ENCODE results near the gene SALL2.

Gene SALL2

GRCh38 chr14:21527318-21527679, 1.2 kb upstream of the SALL2 start:
- DNase-seq = no peak

DNA sequence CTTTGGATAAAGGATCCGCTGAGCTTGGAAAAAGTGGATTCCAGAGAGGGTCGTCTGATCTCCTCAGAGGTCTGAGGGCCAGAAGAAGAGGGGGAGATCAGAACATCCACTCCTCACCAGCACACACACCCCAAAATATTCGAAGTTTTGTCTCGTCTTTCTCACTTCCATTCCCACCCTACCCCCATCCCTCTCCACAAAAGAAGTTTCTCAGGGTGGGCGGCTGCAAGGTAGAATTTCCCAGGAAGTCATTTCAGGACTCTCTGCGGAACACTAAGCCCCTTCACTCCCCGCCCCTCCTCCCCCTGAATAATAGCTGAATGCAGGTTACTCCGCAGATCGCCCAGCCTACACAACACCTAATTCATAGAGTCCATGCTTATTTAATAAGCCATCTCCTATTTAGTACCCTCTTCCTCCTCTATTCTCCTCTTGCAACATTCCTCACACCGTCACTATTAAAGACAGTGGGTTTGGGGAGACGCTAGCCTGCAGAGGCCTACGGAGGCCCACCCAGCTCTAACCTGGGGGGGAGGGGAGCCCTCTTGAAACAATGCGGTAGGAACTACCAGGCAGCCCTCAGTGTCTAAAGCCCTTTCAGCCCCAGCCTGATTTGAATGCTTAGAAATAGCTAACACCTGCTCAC, 649 bp upstream of the SALL2 start:
- DNase-seq = no peak

- no peak for DNase-seq
These were observed 580 bp downstream of the SALL2 start for GRCh38 chr14:21525571-21525961.

DNA sequence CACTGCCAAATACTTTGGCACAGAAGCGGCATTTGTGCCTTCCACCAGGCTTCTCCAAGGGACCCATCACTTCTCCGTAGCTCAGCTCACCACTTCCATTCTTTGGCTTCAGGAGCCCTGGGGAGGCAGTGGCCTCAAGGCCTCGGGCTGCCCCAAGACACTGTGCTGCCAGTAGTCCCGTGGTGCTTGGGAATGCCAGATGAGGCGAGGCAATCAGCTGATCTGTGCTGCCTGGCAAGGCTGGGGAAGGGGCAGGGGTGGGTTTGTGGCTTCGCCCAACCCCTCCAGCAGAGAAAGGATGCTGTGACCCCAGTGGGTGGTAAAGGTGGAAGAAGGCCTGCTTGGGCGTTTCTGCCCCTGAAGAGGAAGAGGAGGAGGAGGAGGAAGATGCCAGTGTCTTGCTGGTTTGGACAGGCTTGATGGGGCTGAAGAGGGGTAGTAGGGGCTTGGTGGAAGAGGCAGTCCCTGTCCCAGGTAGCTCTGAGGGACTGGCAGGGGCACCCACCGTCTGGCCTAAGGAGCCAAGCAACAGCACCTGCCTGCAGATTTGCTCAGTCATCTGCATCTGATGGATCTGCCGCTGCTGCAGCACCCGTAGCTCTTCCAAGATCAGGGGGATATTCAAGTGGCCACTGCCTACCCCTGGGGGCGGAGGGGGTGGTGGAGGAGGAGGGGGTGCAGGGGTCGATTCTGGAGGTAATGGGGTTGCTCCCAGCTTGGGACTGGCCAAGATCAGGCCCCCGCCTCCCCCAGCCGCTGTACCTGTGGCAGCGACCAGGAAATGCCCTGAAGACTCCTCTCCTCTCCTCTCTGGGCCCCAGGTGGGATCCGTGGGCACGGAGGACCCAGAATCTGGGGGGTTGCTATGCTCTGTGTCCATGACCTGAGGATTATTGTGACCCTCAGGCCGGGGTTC, 1.3 kb downstream of the SALL2 start:
- no peak for DNase-seq

GRCh38 chr14:21523203-21523602, 2.9 kb downstream of the SALL2 start:
- no peak for DNase-seq

- no peak for DNase-seq
These were observed 4.6 kb downstream of the SALL2 start for GRCh38 chr14:21521501-21521900.

DNA sequence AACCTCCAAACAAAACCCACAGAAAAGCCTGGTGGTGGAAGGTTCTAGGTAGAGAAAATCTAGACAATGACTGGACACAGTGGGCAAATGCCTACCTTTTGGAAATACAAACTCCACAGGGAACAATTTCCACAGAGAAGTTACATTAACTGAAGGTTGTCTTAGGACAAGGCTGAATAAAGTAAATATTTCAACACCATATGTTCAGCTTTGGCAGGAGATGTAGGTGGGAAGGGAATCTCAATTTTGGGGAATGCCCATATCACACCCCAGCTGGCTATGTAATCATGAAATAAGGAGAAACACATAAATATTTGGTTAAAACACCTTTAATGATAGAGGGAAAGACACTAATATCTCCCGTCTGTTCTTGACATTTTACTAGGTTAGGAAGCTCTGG, 5.4 kb downstream of the SALL2 start:
- DNase-seq = no peak

DNA sequence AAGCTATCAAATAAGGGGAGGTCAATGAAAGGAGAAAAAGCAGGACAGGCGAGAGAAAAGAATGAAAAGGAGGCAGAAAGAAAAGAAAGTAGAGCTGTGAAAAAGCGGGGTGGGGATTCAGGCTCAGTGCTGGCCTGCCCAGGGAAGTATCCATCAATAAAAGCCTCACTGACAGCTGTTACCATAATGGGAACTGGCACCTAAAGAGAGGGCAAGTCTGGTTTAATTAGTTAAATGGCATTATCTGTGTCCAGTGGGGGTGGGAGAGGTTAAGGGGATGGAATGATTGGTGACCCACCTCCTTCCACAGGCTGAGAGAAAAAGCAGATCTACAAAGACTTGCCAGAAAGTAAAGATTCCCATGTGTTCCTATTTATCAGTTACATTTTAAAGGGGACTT, 7.4 kb downstream of the SALL2 start:
- DNase-seq = no peak

DNA sequence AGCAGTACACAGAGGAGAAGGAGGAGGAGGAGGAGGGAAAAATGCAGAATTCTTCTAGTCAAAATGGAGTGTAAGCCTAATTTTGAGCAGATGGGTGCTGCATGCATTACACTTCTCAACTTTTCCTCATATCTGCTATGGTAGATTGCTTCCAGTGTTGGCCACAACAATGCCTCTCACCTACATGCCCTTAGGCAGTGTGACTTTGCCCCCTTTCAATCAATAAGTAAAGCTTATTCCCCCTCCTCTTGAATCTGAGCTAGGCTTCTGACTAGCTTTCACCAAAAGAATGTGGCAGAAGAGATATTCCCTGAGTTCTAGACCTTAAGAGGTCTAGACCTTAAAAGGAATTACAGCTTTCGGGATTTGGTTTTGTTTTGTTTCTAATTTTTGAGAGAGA, 11.8 kb downstream of the SALL2 start:
- no peak for DNase-seq

- DNase-seq = peak; percentile 90
These were observed 15.2 kb downstream of the SALL2 start, which contains the start of gene METTL3 for GRCh38 chr14:21510735-21511657. TSS of gene METTL3 (minus strand) at chr14:21511340. CDS start at chr14:21511223, 117 bp downstream.

DNA sequence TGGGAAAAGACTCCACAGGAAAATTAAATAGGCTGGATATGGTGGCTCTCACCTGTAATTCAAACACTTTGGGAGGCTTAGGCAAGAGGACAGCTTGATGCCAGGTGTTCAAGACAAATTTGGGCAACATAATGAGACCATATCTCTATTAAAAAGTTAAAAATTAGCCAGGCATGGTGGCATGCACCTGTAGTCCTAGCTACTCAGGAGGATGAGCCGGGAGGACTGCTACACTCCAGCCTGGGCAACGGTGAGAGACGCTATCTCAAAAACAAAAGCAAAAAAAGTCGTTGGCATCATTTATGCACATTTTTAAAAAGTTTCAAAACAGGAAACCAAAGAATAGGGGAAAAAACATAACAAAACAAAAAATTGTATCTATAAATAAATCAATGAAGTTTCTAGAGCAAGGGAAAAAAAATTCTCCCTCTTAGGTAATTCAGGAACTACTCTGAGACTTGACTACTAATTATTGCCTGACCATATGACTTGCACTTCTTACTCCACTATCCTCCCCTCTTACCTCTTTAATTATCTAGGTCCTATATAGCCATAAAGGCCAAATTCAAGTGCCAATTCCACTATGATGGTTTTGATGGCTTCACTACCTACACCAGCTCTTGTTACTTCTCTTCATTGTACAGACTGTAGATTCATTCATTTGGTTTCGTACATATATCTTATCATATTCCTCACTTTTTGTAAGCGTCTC, 16.6 kb downstream of the SALL2 start:
- no peak for DNase-seq

GRCh38 chr14:21506557-21506956, 19.6 kb downstream of the SALL2 start:
- DNase-seq = no peak

DNA sequence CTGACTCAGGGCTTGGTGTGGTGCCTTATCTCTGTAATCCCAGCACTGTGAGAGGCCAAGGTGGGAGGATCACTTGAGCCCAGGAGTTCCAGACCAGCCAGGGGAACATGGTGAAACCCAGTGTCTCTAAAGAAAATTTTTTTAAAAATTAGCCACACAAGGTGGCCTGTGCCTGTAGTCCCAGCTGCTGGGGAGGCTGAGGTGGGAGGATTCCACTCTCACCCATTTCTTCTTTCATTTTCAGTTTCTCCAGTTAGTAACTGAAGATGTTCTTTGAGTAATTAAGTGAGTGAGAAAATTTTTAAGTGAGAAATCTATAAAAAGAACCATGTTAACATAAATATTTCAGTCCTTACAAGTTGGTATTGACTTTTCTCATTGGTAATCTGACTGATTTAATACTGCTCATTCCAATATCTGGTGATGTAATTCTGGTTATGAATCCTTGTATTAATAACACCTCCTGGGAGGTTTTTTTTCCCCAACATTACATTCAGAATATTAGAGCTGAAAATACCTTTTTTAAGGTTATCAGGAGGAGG, 21.1 kb downstream of the SALL2 start:
- no peak for DNase-seq

DNA sequence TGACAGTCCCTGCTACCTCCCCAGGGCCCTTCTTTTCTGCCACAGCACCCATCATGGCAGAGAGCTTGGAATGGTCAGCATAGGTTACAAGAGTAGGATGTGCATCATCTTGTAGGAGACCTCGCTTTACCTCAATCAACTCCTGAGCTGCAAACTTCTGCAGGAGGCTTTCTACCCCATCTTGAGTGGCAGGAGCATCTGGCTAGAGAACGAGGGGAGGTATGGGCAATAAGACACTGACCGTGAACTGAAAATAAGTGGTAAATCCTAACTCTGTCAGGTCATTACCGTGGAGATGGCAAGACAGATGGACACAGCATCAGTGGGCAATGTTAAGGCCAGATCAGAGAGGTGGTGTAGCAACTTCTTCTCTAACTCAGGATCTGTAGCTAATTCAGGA, 22.8 kb downstream of the SALL2 start:
- DNase-seq = no peak

DNA sequence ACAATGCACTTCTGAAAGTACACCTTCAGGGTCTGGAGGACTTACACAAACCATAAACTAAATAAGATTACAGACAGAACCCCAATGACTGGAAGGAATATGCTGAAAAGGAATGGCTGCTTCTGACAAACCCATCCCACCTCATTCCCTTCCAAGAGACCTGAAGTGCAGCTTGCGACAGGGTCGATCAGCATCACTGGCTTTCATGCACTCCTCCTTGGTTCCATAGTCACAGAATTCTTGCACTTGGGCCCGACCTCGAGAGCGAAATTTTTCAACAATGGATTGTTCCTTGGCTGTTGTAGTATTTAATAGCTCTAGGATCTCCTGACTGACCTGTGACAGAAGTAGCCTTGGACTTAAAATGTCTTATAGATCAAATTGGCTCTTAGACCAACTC, 24.6 kb downstream of the SALL2 start:
- DNase-seq = no peak

- DNase-seq = no peak
These were observed 27.3 kb downstream of the SALL2 start for GRCh38 chr14:21498540-21499526.

DNA sequence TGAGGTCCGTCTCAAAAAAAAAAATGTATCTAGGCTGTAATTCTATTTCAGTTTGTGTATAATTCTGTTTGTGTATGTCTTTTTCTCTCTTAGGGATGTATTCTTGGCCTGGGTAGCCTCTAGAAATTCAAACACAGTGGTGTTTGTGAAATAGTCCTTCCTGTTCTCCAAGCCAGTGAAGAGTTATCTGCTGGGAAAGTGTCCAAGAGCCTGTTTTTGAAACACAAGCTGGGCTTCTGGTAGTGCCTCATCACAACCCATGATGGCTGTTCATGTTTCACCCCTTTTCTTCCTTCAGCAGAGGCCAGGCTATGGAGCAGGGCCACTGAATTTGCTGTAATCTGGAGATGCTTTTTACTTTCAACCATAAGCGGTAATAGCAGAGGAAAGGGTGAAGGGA, 29.7 kb downstream of the SALL2 start:
- DNase-seq = no peak

GRCh38 chr14:21494902-21495762, 31.0 kb downstream of the SALL2 start:
- no peak for DNase-seq

- DNase-seq = no peak
These were observed 39.5 kb downstream of the SALL2 start for GRCh38 chr14:21486640-21487087.
